ENCODE results near the gene EEF1A2. TPM values are rescaled to one million over a fixed set of nuclear protein-coding genes. Genes with fewer than 3 reads are reported as not detected.

Gene EEF1A2
- total RNA-seq (2022) = 359 and 393 TPM in 2 replicates
- percentile 72 among the genes with signal in this experiment for Bru-seq, nascent RNA
- BruChase-seq, experiment 1, labeled RNA remaining after a 6-hour chase = percentile 91 among the genes with signal in this experiment
- percentile 82 among the genes with signal in this experiment for BruChase-seq, experiment 2, labeled RNA remaining after a 2-hour chase
- long read RNA-seq, transcript EEF1A2-201 (8 exons, 2,014 nt) = major isoform, 246 of 310 reads
- long read RNA-seq, partial matches to known transcripts = 49 of 310 reads
- long read RNA-seq, other reads (novel, unspliced or antisense) = 15 of 310 reads

DNA sequence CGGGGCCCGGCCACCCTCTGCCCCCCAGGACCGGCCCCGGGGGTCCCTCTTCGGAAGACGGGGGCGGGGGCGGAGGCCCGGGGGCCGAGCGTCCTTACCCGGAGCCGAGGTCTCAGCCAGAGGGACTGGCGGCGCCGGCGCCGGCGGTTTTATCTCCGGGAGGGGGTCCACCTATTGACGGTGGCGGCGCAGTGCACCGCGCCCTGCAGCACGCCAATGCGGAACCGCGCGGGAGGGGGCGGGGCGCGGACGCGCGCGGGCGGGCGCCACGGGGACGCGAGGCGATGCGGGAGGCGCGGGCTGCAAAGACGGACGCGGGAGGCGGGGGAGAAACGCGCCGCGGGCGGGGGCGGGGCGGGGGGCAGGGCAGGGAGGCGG, at the start of gene EEF1A2:
TSS of gene EEF1A2 (minus strand) at position 124 of the 378 bp plus-strand sequence. CDS start 1,320 bp downstream, outside the sequence.
- DNase-seq = peak; percentile 73
- H3K4me1 Mint-ChIP-seq (ENCODE audit: low read depth, unreplicated experiment) = no peaks in the 10 kb centered on the region
- no peaks in the 10 kb centered on the region for H3K9me3 Mint-ChIP-seq (ENCODE audit: low read depth, unreplicated experiment)
- intact Hi-C loops (cut with micrococcal nuclease; ENCODE audit: unreplicated experiment) = loop anchor here (2.0 kb wide), 1 partner anchor 22 kb away; the partner anchor contains the start of gene PPDPF
- TF ChIP-seq, protein P1, sequence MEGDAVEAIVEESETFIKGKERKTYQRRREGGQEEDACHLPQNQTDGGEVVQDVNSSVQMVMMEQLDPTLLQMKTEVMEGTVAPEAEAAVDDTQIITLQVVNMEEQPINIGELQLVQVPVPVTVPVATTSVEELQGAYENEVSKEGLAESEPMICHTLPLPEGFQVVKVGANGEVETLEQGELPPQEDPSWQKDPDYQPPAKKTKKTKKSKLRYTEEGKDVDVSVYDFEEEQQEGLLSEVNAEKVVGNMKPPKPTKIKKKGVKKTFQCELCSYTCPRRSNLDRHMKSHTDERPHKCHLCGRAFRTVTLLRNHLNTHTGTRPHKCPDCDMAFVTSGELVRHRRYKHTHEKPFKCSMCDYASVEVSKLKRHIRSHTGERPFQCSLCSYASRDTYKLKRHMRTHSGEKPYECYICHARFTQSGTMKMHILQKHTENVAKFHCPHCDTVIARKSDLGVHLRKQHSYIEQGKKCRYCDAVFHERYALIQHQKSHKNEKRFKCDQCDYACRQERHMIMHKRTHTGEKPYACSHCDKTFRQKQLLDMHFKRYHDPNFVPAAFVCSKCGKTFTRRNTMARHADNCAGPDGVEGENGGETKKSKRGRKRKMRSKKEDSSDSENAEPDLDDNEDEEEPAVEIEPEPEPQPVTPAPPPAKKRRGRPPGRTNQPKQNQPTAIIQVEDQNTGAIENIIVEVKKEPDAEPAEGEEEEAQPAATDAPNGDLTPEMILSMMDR (IDR thresholded peaks at IDR 0.05; ENCODE audit: unreplicated experiment) = peak; percentile 38
- no TSS peak for BruUV-seq (replicated peaks)
- peak within 1 kb of the TSS; percentile 75 for H3K4me3 Mint-ChIP-seq (ENCODE audit: low read depth, unreplicated experiment)
- peaks cover 45% of the 10 kb centered on the region for H3K36me3 Mint-ChIP-seq (ENCODE audit: insufficient read depth, unreplicated experiment)
- H3K27ac Mint-ChIP-seq (ENCODE audit: unreplicated experiment) = peak within 1 kb of the TSS; percentile 50
- CTCF ChIA-PET = no interaction called here
- peaks cover 11% of the 10 kb centered on the region for H3K27me3 Mint-ChIP-seq (ENCODE audit: unreplicated experiment)

DNA sequence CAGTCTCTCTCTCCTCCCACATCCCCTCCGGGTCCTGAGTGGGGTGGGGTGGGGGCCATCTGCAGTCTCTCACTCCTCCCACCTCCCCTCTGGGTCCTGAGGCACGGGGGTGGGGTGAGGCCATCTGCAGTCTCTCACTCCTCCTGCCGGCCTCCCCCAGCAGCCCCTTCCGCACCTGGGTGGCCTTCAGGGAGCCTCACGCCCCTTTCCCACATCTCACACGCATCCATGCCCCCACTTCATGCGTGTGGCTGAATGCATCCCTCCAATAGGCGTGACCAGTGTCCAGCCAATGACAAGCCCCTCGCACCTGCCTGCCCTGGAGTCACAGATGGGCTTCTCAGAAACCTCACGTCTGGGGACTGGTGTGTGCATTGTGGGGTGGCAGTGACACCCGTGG, 49.7 kb upstream of the EEF1A2 start:
- Mint-ChIP-seq H3K4me1 (ENCODE audit: low read depth, unreplicated experiment) (peaks cover 22% of the 10 kb centered on the region), H3K4me3 (ENCODE audit: low read depth, unreplicated experiment) (no peak overlapping the region), H3K9me3 (ENCODE audit: low read depth, unreplicated experiment) (no peaks in the 10 kb centered on the region), H3K27me3 (ENCODE audit: unreplicated experiment) (peaks cover 17% of the 10 kb centered on the region), H3K27ac (ENCODE audit: unreplicated experiment) (no peak overlapping the region), H3K36me3 (ENCODE audit: insufficient read depth, unreplicated experiment) (peaks cover 20% of the 10 kb centered on the region)
- intact Hi-C loops (cut with micrococcal nuclease; ENCODE audit: unreplicated experiment) = no loop called here
- DNase-seq = no peak
- no TSS peak for BruUV-seq (replicated peaks)
- TF ChIP-seq, protein P1 (IDR thresholded peaks at IDR 0.05; ENCODE audit: unreplicated experiment) = no peak
- CTCF ChIA-PET = interaction anchor here (1.5 kb wide), 1 partner anchor 10 kb away, joined by 6 read pairs; no protein-coding TSS in a partner anchor

DNA sequence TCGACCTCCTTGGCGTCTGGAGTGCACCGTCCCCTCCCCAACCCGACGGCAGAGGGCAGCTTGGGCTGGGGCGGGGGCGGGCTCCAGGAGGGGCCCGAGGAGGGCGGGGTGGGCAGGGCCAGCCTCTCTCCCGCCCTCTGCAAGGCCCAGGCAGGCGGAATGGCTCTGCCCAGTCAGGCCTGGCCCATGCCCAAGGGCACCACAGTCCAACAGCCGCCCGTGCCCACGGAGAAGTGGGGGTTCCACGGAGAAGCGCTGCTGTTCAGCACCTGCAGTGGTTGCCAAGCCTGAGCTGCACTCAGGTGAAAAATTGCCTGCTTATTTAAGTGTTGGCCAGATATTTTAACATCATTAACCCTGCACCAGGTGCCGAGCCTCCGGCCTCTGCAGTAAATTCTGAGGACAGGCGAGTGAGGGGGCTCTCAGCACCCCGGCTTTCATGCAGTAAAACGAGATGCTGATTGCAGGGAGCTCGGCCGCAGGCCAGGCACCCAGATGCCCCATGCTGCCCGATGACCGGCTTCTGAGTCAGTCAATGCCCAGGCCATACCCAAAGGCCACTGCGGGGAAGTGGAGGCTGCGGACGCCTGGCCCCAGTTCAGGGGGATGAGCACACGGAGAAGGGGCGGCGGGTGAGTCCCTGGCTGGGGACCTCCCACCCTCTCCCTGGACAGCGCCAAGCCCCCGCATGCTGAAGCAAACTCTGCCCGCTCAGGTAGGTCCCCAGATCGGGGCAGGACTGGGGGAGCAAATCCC, 49.0 kb upstream of the EEF1A2 start, which contains the start of gene SRMS:
TSS of gene SRMS (minus strand) at position 25 of the 756 bp plus-strand sequence. CDS start 286 bp downstream, outside the sequence.
- TF ChIP-seq, protein P1 (IDR thresholded peaks at IDR 0.05; ENCODE audit: unreplicated experiment) = no peak
- CTCF ChIA-PET = interaction anchor here (1.5 kb wide), 1 partner anchor 10 kb away, joined by 6 read pairs; no protein-coding TSS in a partner anchor
- H3K9me3 Mint-ChIP-seq (ENCODE audit: low read depth, unreplicated experiment) = no peaks in the 10 kb centered on the region
- H3K4me1 Mint-ChIP-seq (ENCODE audit: low read depth, unreplicated experiment) = peaks cover 27% of the 10 kb centered on the region
- intact Hi-C loops (cut with micrococcal nuclease; ENCODE audit: unreplicated experiment) = no loop called here
- H3K36me3 Mint-ChIP-seq (ENCODE audit: insufficient read depth, unreplicated experiment) = peaks cover 14% of the 10 kb centered on the region
- H3K27me3 Mint-ChIP-seq (ENCODE audit: unreplicated experiment) = peaks cover 19% of the 10 kb centered on the region
- BruUV-seq (replicated peaks) = no TSS peak
- H3K27ac Mint-ChIP-seq (ENCODE audit: unreplicated experiment) = no peak within 1 kb of the TSS
- DNase-seq = no peak
- no peak within 1 kb of the TSS for H3K4me3 Mint-ChIP-seq (ENCODE audit: low read depth, unreplicated experiment)

DNA sequence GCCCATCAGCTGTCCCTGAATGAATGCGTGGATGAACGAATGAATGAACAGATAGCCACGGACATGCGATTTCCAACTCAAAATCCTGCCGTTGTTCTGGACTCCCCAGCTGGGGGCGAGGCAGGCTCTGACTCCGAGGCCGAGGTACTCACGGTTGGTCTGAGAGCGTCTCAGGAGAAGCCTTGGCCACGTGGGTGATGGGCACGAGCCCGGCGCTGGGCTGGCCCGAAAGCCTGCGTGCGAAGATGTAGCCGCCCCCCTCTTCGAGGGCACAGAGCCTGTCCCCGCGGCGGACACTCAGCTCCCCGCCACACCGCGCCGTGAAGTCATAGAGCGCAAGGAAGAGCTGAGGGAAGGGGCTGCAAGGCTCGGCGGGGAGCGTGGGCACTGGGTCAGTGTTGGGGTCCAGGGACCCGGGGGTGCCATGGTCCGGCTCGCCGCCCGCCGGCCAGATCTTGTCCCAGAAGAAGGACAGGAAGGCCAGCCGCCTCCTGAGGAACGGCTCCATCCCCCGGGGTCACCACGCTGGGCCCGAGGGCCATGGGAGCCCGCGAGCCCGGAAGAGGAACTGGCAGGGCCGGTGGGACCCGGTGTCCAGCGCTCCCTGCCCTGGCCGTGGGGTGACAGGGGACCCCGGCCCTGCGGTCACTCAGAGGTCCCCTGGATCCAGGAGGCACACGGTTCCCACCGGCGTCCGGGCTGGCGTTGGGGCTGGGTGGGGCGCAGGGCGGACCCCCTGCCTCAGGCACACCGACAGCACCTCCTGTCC, 48.3 kb upstream of the EEF1A2 start:
- Mint-ChIP-seq H3K36me3 (ENCODE audit: insufficient read depth, unreplicated experiment) (peaks cover 6% of the 10 kb centered on the region), H3K4me3 (ENCODE audit: low read depth, unreplicated experiment) (no peak overlapping the region), H3K9me3 (ENCODE audit: low read depth, unreplicated experiment) (no peaks in the 10 kb centered on the region), H3K4me1 (ENCODE audit: low read depth, unreplicated experiment) (peaks cover 27% of the 10 kb centered on the region), H3K27ac (ENCODE audit: unreplicated experiment) (no peak overlapping the region), H3K27me3 (ENCODE audit: unreplicated experiment) (peaks cover 14% of the 10 kb centered on the region)
- intact Hi-C loops (cut with micrococcal nuclease; ENCODE audit: unreplicated experiment) = no loop called here
- DNase-seq = no peak
- no TSS peak for BruUV-seq (replicated peaks)
- TF ChIP-seq, protein P1 (IDR thresholded peaks at IDR 0.05; ENCODE audit: unreplicated experiment) = no peak
- CTCF ChIA-PET = interaction anchor here (1.5 kb wide), 1 partner anchor 9 kb away, joined by 6 read pairs; no protein-coding TSS in a partner anchor
